Activated naive CD4-positive, alpha-beta T cell treated with anti-CD3 and anti-CD28 coated beads, Interleukin-2, amount 50 U/mL, for 16 hours (primary cell): ENCODE data around the gene MOB1B.
"Not testable (repeated sequence)": the region's sequence is repeated elsewhere in the genome, so short reads cannot be mapped to it uniquely, and the experiment has no call there.

Experiments used
- DNase-seq: peaks from one replicate; pipeline ENCODE4 v3.0.0-alpha.2; 2020

The MOB1B gene

GRCh38 chr4:70901984-70902576 lies at the start of gene MOB1B:
MOB1B (plus strand) TSS chr4:70902369; CDS start chr4:70902537, 168 bp downstream.
- peak; percentile 85 for DNase-seq

- no peak for DNase-seq
Observed at GRCh38 chr4:70855464-70855863, 46.7 kb upstream of the MOB1B start.

GRCh38 chr4:70858454-70858853 lies 43.7 kb upstream of the MOB1B start:
- no peak for DNase-seq

GRCh38 chr4:70859066-70859465 lies 43.1 kb upstream of the MOB1B start:
- no peak for DNase-seq

DNA sequence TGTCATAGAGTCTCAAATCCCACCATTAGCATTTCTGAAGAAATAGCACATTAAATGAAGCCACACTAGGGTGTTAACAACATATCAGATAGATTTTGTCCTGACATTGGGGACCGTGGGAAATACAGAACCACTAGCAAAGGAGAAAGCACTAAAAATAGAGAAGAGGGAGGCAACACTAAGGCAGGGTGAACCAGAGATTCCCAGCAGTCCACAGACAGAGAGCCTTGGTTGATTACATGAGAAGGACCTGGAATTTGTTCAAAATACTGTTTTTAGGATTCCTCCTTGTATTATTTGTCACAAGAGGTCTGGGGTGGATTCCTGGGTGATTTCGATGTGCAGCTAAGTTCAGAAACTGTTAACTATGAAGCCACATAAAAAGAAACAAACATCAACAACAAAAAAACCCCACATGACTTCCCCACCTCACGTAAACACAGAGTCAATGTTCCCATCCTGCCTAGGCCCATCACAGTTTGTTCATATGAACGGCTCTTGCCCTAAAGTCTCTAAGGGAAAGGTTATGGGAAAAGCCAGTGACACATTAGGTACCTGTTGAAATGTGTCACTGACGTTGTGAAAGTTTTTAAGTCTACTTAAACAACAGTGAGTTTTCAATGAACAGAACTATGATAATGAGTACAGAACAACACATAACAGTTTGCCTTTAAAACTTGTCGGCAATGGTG lies 38.9 kb upstream of the MOB1B start:
- no peak for DNase-seq

DNA sequence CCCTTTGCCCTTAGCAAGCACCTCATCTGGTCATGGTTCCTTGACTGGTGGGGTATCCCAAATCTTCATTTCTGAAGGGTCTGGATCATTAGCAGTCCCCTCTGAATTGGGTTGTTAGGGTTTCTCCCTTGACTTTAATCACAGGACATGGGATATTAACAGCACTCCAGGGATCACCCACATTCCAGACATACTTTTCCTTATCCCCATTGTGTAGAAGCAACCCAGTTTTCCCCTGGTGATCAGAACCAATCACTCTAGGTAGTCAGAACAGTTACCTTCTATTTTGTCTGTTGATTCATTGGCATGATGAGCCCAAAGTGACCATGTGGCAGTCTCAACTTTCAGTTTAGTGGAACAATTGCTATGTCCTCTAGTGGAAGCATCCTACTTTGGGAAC lies 33.4 kb upstream of the MOB1B start:
- DNase-seq: no peak

DNA sequence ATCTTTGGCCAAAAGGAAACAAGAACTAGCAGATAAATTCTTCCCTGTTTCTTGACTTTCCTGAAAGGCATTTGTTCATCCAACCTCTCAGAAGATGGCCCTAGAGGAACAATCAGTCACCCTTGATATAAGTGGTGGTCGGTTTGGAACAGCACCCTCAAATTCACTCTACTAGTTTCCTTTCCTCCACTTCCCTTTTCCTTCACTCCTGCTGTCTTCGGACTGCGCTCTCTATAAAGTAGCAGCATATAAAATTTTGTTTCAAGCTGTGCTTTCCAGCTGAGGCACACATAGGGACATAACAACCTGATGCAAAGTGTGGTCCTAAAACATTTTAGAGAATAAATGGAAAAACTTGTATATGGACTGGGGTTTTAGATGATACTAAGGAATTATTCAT lies 29.0 kb upstream of the MOB1B start:
- DNase-seq: no peak

GRCh38 chr4:70874268-70875156 lies 27.7 kb upstream of the MOB1B start:
- no peak for DNase-seq

GRCh38 chr4:70877556-70877955 lies 24.6 kb upstream of the MOB1B start:
- no peak for DNase-seq

DNA sequence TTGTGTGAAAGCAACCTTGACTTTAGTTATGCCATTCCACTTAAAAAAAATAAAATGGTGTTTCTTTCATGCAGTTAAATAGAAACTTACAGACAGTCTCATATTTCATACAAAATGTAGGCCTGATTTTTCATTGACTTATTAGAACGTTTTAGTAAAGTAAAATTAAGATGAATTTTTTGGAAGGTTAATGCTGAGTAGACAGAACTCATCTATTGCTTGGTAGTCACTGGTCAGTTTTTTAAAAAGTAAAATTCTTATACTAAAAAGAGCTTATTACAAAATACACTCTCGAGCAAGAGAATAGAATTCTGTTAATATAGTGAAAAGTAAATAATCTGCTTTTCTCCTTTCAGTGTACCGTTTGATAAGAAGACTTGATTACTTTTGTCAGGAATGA lies 21.4 kb upstream of the MOB1B start:
- DNase-seq: no peak

DNA sequence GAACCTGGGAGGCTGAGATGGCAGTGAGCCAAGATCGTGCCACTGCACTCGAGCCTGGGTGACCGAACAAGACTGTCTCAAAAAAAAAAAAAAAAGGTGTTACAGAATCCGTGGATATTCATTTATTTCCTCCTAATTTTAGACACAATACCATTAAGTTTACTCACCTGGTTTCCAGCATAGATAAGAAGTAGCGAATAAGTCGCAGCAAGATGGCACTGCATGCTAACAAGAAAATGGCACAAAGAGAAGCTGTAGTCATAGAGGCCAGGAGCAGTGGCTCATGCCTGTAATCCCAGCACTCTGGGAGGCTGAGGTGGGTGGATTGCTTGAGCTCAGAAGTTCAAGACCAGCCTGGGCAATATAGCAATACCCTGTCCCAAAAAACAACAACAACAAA lies 17.0 kb upstream of the MOB1B start:
- no peak for DNase-seq

DNA sequence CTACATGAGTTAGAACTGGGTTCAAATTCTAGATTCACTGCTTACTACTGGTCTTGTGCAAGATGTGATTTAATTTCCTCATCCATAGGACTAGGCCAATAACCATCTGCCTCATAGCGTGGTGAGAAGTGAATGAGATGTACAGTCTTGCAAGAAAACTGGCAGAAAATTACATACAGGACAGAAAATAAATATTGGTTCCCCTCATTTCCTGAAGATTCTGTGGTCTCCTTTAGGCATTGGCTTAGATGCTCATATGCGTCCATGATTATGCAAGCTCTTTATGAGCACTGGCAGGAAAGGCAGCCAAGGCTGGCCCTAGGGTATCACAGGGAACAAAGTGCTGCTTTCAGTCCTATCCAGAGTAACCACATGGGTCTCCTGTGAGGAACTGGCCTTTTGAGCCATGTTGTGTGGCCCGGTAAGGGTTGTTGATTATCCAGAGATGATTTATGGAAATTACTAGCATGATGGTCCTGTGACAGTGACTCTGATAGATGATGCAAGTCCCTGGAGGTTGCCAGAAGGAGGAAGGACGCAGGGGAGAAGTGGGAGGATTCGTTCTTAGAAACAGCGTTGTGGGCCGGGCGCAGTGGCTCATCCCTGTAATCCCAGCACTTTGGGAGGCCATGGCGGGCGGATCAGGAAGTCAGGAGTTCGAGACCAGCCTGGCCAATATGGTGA lies 9.9 kb upstream of the MOB1B start:
- DNase-seq: no peak

DNA sequence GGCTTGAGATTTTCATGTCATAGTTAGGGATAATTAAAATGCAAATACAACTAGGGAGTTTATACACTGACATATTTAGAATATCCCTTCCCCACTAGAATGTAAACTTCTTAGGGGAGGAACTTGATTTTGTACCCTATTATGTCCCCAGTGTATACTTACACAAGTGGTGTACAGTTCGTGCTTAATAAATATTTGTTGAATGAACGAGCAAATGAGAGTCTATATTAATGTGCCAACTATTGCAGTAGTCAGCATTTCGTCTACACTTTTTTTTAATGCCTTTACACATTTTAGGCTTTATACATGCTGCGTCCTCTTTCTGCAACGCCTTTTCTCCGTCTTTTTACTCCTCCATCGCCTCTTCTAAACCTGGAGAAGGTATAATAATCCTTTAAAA lies 8.4 kb upstream of the MOB1B start:
- no peak for DNase-seq

DNA sequence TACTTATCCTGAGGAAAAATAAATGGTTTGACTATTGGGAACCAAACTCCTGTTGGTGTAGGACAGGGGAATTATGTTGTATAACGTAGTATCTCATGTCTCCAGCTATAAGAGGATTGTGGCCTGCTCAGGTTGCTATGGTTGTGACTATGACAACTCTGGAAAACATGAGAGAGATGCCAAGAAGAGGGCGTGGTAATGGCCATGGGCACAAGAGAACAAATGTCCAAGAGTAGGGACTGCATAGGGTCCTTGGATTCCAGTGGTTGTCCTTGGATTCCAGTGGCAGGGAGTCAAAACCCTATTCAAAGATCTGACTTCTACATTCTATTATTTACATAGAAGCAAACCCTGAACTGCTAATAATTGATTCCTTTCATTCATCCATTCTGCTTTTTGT lies 6.8 kb upstream of the MOB1B start:
- DNase-seq: no peak

- no peak for DNase-seq
Observed at GRCh38 chr4:70895811-70896491, 6.2 kb upstream of the MOB1B start.

DNA sequence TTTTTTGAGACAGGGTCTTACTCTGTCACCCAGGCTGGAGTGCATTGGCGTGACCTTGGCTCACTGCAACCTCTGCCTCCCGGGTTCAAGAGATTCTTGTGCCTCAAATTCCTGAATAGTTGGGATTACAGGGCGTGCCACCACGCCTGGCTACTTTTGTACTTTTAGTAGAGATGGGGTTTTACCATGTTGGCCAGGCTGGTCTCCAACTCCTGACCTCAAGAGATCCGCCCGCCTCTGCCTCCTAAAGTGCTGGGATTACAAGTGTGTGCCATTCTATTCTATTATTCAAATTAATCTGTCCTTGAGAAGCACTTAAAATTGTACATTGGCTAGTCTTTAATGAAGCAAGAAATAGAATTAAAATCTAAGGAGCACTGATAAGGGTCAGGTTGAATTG lies 3.6 kb upstream of the MOB1B start:
- not testable (repeated sequence) for DNase-seq

- DNase-seq: no peak
Observed at GRCh38 chr4:70901607-70901983, 574 bp upstream of the MOB1B start.

DNA sequence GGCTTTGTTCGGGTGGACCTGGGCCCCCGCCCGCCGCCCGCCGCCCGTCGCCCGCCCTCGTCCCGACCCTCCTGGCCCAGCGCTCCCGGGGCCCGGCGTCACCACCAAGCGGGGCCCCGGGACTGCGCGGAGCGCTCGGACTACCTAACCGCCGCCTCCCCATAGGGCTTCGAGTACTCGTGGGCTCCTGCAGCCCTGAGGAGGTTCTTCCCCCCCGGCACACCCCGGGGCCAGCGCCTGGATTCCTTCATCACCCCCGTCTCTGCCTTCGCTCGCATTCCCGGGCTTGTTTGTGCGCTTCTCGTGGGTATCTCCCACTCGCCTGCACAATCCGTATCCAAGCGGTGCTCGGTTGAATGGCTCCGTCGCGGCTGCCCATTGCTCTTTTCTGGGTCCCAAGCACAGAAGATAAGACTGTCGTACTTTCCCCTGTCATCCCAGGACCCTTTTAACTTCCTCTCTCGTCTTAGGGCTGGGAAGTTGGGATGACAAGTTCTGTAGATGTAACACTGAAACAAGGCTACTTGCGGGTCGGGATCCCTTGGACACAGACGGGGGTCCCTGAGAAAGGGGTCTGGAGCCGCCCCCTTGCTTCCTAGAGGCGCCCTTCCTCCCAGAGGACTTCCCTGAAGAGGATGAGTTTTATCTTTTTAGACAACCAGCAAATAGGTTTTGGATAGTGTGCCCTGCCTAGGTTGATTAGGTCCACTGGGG lies 565 bp downstream of the MOB1B start:
- DNase-seq: no peak

DNA sequence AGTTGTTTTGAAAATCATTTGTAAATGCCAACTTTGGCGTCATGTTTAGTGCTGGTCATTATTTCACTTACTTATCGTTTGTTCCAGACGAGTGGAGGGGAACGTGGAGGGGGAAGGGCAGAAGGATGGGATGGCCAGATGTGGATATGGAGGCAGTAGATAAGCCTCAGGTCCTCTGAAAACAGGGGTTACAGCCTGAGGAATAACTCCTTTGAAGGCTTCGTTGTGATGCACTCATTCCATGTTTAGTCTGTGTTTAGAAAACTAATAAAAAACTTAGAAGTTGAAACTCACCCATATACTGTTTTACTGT lies 1.1 kb downstream of the MOB1B start:
- DNase-seq: no peak

DNA sequence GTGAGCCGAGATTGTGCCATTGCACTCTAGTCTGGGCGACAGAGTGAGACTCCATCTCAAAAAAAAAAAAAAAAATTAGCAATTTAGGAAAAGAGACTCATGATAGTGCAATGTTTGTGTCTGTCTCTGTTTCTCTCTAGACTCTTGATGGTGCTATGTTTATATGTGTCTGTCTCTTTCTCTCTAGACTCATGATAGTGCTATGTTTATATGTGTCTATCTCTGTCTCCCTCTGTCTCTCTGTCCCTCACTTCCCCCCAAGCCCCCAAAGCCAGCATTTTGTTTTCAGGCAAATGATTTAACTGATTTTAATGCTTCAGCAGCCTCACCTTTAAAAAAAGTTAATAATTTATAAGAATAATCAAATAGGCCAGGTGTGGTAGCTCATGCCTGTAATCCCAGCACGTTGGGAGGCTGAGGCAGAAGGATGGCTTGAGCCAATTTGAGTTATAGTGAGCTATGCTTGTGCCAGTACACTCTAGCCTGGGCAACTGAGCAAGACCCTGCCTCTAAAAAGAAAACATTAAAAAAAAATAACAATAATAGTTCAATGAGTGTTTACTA lies 6.9 kb downstream of the MOB1B start:
- no peak for DNase-seq

GRCh38 chr4:70914000-70914399 lies 11.8 kb downstream of the MOB1B start:
- DNase-seq: no peak

DNA sequence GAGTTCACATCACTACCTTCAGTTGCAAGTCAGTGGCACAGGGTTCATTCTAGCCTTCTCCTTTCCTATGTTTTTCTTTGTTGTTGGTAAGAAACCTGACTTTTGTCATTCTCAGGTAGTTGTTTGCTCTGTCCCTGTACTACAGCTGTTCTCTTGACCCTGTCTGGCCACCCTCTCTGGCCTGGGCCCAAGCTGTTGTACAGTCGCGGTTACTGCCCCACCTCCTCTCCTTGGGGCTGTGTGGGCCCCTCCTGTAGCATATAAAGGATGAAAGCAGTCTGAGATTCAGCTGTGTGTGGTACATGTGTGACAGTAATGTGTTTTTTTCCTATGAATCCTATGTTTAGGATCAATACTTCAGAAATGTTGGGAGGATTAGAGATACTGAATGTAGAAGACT lies 12.5 kb downstream of the MOB1B start:
- no peak for DNase-seq
